CD4-positive, alpha-beta T cell treated with Interleukin-17A for 4 hours (primary cell): ENCODE data around the gene BMAL2.
A peak's percentile ranks its signal among the peaks of the same experiment; 100 is the strongest.

ENCODE experiments used
- DNase-seq: peaks from one replicate; pipeline ENCODE4 v3.0.0-alpha.2; 2020; ENCODE audit warnings: mixed read lengths

The BMAL2 gene, protein sequence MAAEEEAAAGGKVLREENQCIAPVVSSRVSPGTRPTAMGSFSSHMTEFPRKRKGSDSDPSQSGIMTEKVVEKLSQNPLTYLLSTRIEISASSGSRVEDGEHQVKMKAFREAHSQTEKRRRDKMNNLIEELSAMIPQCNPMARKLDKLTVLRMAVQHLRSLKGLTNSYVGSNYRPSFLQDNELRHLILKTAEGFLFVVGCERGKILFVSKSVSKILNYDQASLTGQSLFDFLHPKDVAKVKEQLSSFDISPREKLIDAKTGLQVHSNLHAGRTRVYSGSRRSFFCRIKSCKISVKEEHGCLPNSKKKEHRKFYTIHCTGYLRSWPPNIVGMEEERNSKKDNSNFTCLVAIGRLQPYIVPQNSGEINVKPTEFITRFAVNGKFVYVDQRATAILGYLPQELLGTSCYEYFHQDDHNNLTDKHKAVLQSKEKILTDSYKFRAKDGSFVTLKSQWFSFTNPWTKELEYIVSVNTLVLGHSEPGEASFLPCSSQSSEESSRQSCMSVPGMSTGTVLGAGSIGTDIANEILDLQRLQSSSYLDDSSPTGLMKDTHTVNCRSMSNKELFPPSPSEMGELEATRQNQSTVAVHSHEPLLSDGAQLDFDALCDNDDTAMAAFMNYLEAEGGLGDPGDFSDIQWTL

DNA sequence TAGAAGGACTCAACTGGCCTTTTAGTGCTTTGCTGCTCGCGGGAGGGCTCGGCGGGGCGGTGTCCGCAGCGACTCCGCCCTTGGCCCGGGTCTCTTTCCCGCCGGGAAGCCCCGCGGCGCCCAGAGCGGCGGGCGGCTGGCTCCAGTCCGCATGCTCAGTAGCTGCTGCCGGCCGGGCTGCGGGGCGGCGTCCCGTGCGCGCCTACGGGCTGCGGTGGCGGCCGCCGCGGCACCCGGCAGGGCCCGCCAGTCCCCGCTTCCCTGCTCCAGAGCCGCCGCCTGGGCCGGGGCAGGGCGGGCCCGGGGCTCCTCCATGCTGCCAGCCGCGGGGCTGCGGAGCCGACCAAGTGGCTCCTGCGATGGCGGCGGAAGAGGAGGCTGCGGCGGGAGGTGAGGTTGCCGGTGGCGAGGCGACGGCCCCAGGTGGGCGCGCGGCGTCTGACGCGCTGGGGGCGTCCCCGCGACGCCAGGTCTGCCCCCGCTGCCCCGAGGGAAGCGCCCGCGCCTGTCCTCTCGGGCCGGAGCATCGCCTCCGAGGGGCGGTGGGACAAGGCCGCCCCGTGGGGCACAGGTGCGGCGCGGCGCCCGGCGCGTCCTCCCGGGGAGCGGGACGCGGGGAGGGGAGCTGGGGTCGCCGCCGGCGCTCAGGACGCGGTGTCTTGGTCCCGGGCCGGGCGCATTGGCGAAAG lies at the start of gene BMAL2:
TSS of gene BMAL2 (plus strand) at position 123 of the 689 bp plus-strand sequence. CDS start at position 360, 237 bp downstream.
- peak; percentile 23 for DNase-seq

DNA sequence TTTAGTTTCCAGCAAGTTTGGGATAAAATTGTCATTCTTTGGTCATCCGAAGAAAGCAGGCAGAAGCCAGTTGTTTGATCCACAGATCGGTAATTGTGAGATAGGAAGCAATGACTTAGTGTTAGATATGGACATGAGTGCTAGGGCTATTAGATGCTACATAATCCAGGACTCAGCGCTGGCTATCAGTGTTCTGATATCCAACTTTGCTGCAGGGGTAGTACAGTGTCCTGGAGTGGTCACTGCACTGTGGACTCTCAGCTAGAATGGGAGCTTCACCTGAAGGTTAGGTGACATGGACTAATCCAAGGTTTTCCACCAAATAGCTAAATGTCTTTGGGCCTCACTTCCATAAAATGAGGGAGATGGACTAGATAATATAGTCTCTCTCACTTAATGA lies 48.6 kb upstream of the BMAL2 start:
- DNase-seq: no peak

DNA sequence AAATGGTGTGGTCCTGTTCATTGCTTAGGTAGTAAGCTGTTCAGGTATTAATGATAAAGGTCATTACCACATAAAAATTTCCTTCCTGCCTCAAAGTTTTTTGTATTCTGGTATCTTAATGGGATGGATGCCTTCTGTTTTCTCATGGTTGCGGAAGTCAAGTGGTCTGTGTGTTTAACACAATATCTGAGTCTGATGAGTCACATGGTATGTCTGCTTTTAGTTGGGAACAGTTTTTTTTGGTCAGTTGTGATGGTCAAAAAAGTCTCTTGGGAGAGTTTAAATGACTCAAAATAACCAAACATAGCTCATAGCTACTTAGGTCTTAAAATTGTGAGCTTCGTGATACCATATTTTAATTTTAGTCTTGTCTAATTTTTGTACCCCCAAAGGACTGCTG lies 47.9 kb upstream of the BMAL2 start:
- DNase-seq: no peak

DNA sequence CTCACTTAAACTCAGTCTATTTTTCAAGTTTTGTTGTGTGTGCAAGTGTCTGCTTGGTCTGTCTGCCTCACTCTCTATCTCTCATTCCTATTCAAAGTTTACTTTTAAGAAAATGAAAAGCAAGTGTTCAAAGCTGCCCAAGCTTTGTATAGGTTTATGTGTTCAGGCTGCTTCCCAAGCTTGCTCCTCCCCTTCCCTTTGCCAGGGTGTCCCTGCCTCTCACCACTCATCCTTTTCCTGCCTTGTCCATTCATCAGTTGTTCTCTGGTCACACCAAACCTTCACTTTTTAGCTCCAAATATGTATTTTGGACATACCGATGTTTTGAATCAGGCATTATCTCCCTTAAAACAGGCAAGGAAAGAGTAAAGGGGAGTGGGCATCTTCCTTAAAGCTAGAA lies 47.2 kb upstream of the BMAL2 start:
- no peak for DNase-seq

DNA sequence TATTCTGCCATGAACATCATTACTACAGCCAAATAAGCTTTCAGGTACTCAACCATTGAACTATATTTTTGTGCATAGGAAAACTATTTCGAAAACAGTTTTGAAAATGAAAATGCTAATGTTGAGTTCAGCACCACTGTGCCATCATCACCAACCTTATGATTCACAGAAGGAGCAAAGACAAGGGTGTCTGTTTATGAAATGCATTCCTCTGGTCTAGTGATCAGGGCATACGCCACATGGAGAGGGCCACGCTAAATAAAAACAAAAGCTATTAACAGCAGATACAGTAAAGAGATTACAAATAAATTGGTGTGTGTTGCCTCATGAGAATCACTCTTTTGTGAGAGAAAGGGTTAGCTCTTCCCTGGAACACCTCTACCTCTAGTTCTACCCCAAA lies 43.2 kb upstream of the BMAL2 start:
- no peak for DNase-seq

DNA sequence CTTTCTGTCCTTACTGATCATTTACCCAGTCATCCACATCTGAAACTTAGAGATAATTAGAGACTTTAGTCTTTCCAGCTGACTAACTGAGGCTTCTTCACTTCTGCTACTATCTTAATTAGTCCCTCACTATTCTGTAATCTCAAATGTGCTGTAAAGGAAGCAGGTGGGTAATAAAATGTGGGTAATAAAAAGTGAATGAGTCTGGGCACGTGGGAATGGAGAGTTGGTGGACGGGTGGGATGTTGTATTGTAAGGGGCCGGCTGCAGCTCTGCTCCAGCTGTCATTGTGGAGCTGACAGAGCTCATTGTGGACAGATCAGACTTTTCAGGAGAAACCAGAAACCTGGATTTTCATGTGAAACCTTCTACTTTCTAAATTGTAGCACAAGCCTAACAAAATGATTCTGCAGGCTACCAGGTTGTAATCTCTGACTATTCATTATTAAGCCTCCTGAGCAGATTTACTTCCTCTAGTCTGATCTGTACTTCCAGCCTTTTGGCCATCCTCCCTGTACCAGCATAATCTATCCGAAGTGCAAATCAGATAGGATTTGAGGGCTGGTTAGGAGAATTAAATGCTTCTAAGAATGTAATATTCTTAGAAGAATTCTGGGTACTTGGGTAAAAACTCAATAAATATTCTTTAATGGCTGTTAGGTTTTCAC lies 42.0 kb upstream of the BMAL2 start:
- DNase-seq: no peak

DNA sequence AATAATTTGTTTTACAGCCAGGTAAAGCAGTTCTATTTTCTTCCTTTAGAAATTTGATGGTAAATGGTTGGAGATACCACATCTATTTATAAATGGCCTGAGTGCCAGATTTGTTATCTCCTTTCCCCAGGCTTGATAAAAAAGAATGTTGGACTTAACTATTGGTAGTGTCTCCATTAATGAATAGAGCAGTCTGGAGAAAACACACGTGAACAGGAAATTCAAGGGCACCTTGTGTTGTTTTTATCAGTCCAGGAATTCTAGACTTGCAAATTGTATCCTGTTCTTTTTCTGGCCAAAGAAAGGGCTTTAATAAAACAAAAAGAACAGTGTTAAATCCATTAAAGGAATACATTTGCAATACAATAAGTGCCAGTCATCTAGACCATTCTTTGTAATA lies 40.8 kb upstream of the BMAL2 start:
- DNase-seq: no peak

DNA sequence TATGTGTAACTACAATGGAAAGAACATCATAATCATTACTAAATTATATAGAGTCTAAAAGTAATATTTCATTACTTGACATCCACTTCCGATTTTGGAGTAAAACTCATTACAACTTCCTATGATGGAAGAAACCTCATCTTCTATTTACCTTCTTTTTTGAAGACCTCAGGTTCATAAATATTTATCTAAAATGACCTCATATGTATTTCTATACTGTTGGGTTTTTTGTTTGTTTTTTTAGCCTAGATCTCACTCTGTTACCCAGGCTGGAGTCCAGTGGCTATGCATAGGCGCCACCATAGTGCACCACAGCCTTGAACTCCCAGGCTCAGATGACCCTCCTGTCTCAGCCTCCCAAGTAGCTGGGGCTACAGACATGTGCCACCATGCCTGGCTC lies 39.9 kb upstream of the BMAL2 start:
- DNase-seq: no peak

DNA sequence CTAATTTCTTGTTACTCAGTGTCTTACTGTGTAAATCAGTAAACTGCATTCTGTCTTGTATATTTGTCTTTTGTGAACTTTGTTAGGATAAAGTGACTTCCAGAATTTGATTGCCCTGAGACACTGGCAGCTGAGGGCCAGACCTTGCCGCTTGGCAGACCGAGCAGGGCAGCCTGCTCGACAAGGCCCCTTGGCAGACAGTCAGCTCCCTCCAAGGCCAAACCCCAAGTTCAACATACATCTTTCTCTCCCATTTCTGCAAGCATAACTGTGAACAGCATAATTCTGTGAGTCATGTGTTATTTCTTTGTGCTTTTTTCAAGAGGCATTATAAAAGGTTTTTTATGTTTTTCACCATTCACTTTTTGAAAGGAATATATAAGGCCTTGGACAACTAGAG lies 39.2 kb upstream of the BMAL2 start:
- DNase-seq: no peak

DNA sequence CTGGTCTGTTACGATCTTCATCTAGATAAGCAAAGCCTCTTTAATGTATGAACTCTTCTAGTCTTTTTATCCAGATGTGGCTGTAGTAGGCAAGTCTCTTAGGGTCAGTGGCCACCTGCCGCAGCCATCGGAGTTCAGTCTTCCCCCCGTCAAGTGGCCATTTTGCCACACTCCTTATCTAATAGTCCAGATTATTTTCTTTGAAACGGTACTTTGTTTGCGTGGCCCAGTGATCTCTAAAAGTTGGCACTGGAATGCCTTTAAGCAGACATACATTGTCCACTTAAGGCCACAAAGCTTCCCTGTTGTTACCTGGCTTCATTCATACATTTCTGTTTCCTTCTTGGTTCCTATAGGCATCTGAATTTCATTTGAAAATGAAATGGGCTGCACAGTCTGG lies 36.0 kb upstream of the BMAL2 start:
- no peak for DNase-seq

DNA sequence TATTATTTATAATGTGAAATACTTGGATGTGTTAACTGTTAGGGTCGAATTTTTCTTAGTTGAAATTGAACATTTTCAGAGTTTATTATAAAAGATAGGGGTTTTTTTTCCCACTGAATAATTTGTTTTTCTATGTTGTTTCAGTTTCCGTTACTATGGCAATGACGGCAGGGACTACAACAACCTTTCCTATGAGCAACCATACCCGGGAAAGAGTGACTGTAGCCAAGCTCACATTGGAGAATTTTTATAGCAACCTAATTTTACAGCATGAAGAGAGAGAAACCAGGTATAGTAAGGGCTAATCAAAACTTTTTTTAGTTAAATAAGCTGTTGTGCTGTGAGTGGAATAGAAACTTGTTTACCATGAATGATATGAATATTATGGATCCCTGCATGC lies 35.1 kb upstream of the BMAL2 start:
- no peak for DNase-seq

DNA sequence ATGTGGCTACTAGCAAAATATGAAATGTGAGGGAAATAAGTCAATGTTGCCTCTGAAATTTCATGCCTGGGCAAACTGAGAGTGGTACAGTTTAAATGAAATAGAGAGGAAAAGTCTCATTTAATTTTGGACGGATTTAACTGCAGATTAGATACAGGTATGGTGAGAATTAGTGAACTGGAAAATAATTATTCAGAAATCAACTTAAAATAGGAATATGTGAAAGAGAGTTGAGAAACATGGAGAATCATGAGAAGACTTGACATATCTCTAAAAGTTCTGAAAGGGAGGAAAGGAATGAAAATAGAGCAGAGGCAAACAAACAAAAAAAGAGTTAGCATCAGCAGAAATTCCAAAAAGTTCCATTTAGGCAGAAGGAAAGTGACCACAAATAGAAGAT lies 33.5 kb upstream of the BMAL2 start:
- DNase-seq: no peak

DNA sequence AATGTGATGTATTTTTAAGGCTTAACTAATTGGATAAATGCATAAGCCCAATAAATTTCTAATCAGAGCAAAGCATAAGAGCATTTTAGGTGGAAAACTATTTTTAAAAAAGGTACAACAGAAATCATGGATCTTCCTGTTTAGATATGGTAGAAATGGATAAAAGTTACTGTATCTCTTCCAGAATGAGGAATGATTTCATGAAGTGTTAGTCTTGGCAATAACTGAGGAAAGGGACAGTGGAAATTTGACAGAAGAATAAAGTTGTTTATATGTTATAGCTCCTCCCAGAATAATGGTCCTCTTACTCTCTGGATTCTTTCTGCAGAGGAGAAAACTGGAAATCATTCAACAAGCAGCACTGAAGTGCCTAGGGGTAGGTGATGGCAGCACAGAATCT lies 32.4 kb upstream of the BMAL2 start:
- no peak for DNase-seq

DNA sequence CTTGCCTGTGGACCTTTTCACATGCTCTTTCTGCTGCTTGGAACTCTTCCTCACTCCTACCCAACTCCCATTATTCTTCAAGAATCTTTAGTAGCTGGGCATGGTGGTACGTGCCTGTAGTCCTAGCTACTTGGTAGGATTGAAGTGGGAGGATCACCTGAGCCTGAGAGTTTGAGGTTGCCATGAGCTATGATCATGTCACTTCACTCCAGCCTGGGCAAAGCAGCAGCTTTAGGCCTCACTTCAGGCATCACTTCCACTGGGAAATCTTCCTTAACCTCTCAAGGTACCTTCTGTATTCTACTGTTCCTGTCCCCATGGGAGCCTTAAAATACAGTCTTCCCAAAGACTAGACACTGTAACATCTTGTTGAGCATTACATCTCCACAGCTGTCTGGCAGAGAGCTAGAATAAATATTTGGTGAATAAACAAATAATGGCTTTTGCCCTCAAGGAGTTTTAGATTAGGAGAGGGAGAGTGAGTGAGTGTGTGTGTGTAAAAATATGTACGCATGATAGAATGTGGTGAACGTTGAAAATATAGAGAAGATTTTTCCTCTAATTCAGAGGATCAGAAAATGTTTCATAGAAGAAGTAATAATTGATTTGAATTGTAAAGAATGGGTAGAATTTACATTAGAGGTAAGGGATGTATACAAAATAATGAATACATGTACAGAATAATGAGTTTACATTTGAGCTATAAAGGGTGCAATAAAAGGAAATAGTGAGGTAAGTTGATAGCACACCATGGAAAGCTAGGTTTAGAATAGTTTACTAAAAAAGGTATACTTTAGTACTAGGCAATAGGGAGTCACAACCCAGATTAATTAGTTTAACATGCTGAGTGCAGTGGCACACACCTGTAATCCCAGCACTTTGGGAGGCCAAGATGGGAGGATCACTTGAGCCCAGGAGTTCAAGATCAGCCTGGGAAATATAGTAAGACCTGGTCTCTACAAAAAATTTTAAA lies 29.2 kb upstream of the BMAL2 start:
- DNase-seq: no peak

DNA sequence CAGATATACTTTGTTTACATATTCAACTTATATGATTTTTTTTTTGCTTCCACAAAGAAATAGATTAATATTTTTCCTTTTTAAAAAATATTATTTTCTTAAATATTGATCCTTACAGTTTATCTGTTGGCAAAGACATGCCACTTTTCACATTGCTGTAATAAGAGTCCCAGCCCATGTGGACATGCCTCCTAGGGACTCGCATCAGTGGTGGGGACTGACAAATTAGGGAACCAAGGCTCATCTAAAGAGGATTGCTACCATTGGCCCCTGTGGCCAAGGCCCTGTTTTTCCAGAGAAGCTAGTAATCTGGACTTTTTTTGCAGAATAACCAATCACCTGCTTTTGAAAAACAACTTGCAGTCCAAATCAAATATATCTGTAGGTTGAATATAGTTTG lies 27.8 kb upstream of the BMAL2 start:
- no peak for DNase-seq

DNA sequence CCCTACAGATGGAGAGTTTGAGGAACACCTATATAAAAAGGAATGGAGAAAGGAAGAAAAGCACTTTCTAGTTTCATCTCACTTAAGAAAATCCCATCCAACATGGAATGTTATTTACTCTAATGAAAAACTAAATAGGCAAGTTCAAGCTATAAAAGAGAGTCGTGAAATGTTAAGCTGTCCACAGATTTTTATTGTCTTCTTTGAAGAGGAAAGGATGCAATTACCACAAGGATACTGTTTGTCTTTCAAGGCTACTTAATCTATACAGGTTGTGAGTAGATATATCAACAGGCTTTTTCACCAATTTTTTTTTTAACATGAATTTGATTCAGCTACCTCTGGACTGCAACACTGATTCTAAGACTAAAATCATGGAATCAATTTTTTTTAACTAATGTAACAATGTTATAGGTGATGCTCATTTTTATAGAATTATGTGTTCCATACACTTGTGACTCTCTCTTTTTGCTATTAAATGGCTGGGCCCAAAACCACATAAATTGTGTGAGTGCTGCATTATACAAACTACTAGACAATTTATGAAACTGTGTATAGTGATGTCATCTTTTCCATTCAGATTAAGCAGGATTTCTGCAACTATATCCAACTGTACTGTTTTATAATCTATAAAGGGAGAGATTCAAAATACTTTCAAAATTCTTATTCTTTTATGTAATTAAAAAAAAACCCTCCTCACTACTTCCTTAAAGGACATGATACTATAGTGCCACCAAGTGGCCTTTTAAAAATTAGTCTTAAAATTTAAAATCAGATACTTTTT lies 26.8 kb upstream of the BMAL2 start:
- DNase-seq: no peak

DNA sequence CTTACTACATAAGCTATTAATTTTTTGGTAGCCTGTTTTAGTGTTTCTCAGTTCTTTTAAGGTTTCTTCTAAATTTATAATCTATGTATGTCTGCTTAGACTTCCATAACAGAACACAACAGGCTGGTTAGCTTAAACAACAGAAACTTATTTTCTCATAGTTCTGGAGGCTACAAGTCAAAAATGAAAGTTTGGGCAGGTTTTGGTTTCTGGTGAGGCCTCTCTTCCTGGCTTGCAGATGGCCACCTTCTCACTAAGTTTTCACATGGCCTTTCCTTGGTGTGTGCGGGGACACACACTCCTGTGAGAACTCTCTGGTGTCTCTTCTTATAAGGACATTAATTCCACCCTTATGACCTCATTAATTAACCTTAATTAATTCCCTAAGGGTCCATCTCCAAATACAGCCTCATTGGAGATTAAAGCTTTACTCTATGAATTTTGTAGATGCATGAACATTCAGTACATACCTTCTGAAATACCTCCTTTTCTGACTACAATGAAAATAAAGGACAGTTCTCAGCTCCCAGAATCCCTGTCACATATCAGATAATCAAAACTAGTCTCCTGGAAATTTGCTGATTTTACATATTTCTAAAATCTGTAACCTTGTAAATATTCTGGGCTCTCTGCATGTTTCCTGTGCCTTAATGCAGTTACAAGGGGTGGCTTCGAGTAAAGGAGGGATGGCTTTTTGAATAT lies 23.2 kb upstream of the BMAL2 start:
- no peak for DNase-seq

DNA sequence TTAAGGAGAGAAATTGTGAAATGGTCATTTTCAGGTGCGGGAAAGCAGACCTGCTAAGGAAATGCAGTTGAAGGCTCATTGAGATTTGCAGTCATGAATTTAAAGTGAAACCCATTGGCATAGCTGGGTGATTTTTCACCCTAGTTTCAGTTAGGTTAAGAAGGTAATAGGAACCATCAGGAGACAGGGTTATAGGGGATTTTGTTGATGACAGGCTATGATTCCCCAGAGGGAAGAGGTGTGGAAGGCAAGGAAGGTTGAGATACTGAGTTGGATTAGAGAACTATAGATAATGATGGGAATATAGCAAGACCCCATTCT lies 22.7 kb upstream of the BMAL2 start:
- no peak for DNase-seq

DNA sequence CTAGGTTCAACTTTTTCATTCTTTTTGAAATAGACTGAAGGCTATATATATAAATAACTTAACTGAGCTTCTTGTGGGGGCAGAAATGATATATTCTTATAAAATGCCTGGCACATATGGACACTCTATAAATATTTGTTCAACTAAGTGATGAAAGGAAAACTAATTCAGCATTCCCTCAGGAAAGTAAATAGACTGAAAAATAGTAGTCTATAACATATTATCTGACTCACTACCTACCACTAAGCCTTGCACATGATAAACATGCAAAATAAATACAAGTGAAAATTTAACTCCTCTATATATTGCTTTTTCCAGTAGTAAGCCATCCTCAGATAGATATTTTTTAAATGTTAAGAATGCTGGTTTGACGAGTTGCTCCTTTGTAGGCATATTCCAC lies 15.7 kb upstream of the BMAL2 start:
- DNase-seq: no peak

DNA sequence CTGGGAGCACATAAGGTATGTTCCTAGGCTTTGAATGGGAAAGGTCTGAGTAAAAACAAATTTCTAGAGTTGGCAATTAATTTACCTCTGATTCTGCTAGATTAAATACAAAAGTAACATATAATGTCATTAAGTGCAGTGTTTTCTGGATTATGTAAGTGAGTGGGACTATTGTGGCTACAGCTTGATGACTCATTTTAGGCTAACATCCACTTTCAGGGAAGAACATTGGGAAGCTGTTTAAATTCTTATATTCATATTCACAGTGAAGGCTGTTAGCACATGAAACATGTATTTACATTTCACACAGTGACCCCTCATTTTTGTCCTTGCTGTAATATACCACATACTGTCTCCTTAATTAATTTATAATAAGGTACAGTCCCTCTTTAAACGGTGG lies 13.2 kb upstream of the BMAL2 start:
- no peak for DNase-seq

DNA sequence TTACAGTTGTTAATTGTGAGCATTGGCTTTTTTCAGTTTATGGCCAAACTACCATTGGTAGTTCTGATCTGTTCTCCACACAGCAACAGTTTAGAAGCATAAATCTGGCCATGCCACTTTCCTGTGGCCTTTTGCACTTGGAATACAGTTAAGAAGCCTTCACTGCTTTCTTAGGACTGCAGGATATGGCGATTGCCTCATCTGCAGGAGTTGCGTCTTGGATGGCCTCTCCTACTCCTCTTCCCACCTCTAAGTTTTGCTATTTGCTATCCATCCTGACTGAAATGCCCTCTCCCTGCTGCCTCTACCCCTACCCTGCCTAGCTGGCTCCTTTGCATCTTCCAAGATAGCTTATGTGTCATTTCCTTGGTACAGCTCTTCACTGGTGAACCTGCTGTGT lies 12.8 kb upstream of the BMAL2 start:
- no peak for DNase-seq
